Duodenal mucosa (tissue), 2 donors: Measurements from ENCODE around the gene SEC22C.

Experiments
- H3K27ac ChIP-seq: one replicate; pipeline ENCODE4 v1.7.0; 2013; ENCODE audit warnings: low read depth, low read length
- H3K27me3 ChIP-seq, 2 donors: one replicate each; pipeline ENCODE4 v1.7.0; 2013; ENCODE audit warnings: low read length in 2 of 2, control low read depth in 1 of 2; ENCODE audit not compliant: insufficient read depth in 2 of 2, control insufficient read depth in 1 of 2
- H3K36me3 ChIP-seq, 2 donors: one replicate each; pipeline ENCODE4 v1.7.0; 2013; ENCODE audit warnings: low read length in 2 of 2, control low read depth in 1 of 2; ENCODE audit not compliant: insufficient read depth in 2 of 2, control insufficient read depth in 1 of 2
- H3K4me1 ChIP-seq, 2 donors: one replicate each; pipeline ENCODE4 v1.7.0; 2013; ENCODE audit warnings: low read length in 2 of 2, control low read depth in 1 of 2; ENCODE audit not compliant: insufficient read depth in 2 of 2, control insufficient read depth in 1 of 2
- H3K4me3 ChIP-seq, 2 donors: one replicate each; pipeline ENCODE4 v1.7.0; 2013; ENCODE audit warnings: low read length in 2 of 2, low read depth in 1 of 2
- H3K9ac ChIP-seq, 2 donors: one replicate each; pipeline ENCODE4 v1.7.0; 2013; ENCODE audit warnings: low read length in 2 of 2, low read depth in 1 of 2
- H3K9me3 ChIP-seq, 2 donors: one replicate each; pipeline ENCODE4 v1.7.0; 2013; ENCODE audit warnings: low read length in 2 of 2, control low read depth in 1 of 2; ENCODE audit not compliant: control insufficient read depth in 1 of 2

Gene SEC22C

DNA sequence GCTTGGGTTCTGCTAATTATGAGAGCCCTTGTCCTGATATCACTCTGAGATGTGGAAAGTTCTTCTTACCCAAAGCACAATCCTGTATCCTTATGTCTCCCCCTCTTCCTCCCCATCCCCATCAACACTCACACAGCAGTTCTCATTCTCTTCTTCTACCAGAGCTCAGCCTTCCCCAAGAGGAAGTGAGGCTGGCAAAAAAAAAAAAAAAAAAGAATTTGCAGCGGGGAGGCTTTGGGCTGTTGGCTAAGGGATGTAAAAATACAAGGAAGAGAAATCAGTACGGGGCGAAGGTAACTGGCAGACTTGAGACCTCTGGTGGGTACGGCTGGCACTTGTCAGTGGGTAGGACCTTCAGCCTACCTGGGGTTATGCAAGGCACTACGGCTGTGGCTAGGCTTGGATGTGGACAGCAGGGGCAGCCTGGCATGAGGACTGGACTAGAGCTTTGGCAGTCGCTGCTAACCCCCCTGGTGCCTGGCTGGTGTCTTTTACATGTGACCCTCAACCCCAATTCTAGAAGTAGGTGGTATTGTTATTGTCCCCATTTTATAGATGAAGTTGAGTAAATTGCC, 73.9 kb downstream of the SEC22C start:
- peak overlapping the region; percentile 76 for H3K27ac ChIP-seq

GRCh38 chr3:42507252-42507651, 74.5 kb downstream of the SEC22C start:
- peak overlapping the region; percentile 40 to 53 for H3K9ac ChIP-seq
- H3K36me3 ChIP-seq = peaks cover 0 to 4% of the 10 kb centered on the region in 2 donors
- H3K27ac ChIP-seq = peak overlapping the region; percentile 76
- no peaks in the 10 kb centered on the region for H3K9me3 ChIP-seq
- H3K27me3 ChIP-seq = no peaks in the 10 kb centered on the region
- H3K4me3 ChIP-seq = peak overlapping the region; percentile 1 to 28
- H3K4me1 ChIP-seq = peaks cover 74 to 80% of the 10 kb centered on the region in 2 donors

More for the DNA sequence above, 73.9 kb downstream of the SEC22C start:
- no peaks in the 10 kb centered on the region for H3K27me3 ChIP-seq
- peak overlapping the region; percentile 17 to 28 for H3K4me3 ChIP-seq
- peaks cover 78 to 82% of the 10 kb centered on the region in 2 donors for H3K4me1 ChIP-seq
- H3K36me3 ChIP-seq = peaks cover 0 to 4% of the 10 kb centered on the region in 2 donors
- peak overlapping the region; percentile 40 to 53 for H3K9ac ChIP-seq
- no peaks in the 10 kb centered on the region for H3K9me3 ChIP-seq

DNA sequence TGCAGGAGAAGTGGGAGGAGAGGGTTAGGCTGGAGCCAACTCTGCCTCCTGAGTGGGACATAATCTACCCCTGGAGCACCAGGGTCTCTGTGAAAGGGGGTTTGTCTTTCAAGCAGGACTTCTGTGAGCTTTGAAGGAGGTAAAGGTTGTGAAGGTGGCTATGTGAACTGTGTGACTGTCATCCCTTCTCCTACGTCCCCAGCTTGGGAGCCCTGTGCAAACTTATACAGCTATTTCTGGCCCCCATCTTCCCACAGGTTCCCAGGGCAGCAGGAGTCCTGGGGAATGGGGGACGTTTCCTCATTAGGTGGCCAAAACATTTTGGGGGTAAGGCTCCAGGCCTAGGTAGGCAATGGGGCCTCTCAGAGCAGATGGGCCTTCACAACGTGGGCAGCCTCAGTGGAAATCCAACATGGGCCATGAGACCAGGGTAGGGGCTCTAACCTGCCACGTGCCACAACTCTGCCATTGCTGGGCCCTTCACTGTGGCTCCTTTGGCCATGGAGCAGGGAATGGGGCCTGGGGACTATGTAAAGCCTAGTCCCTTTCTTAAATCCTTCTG, 75.8 kb downstream of the SEC22C start:
- H3K9ac ChIP-seq = peak overlapping the region; percentile 53 to 66
- peaks cover 73 to 78% of the 10 kb centered on the region in 2 donors for H3K4me1 ChIP-seq
- H3K36me3 ChIP-seq = no peaks in the 10 kb centered on the region
- peaks cover 0 to 3% of the 10 kb centered on the region in 2 donors for H3K27me3 ChIP-seq
- peak overlapping the region; percentile 43 to 51 for H3K4me3 ChIP-seq
- H3K9me3 ChIP-seq = no peaks in the 10 kb centered on the region
- H3K27ac ChIP-seq = peak overlapping the region; percentile 78

DNA sequence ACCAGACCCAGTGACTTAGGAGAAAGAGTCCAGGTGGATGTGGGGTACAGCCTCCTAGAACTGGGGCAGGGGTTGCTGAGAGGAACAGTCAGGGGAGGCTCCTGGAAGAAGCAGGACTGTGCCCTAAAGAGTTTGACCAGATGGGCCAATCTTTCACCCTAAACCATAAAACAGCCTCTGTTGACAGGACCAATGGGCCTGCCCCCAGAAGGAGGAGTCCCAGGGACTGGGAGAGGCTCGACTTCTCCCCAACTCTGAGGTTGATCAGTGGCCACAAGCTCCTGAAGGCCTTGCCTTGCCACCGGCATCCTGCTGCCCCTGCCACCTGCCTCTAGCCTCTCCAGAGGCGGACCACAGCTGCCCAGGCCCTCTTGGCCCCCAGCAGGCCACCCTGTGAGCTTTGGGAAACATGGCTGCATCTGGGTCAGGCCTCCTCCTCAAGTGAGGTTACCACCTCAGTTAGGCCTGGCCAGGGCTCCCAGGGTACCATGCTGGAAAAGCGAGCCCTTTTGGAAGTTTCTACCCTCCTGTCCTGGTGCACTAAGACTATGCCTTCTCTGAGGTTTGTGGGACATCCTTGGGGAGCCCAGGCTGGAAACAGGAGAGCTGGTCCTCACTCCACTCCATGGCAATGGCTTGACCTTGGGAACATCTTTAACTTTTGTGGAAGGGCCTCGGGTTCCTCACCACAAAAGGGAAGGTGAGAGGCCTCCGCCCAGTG, 76.5 kb downstream of the SEC22C start:
- Histone ChIP-seq H3K9me3 (no peaks in the 10 kb centered on the region), H3K4me1 (peaks cover 67 to 72% of the 10 kb centered on the region in 2 donors), H3K4me3 (peak overlapping the region; percentile 43 to 51), H3K27ac (peak overlapping the region; percentile 78), H3K9ac (peak overlapping the region; percentile 53 to 66), H3K27me3 (peaks cover 3 to 6% of the 10 kb centered on the region in 2 donors), H3K36me3 (no peaks in the 10 kb centered on the region)

- Histone ChIP-seq H3K4me3 (peak overlapping the region; percentile 65 to 83), H3K9me3 (no peaks in the 10 kb centered on the region), H3K27ac (peak overlapping the region; percentile 80), H3K4me1 (peaks cover 59 to 64% of the 10 kb centered on the region in 2 donors), H3K36me3 (no peaks in the 10 kb centered on the region), H3K27me3 (peaks cover 7% of the 10 kb centered on the region in 2 donors), H3K9ac (peak overlapping the region; percentile 58 to 68)
These were observed 77.2 kb downstream of the SEC22C start for GRCh38 chr3:42504334-42505127.

DNA sequence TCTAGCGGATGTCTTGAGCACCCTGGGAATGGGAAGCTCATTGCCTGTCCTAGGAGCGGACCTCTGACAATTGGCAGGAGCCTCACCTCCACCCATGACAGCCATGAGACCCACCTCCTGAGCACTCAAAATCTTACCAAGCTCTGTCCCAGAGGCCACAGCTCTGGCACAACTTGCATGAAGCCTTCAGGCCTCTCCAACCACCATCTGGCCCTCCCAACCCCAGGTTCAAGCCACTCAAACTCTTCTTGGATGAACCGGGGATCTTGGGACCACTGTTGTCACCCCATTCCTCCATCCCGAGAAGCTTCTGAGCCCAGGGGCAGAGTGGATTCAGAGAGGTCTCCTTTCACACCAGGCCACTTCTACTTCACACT, 77.8 kb downstream of the SEC22C start:
- no peaks in the 10 kb centered on the region for H3K9me3 ChIP-seq
- H3K36me3 ChIP-seq = no peaks in the 10 kb centered on the region
- H3K27ac ChIP-seq = peak overlapping the region; percentile 80
- H3K4me3 ChIP-seq = peak overlapping the region; percentile 65 to 83
- peak overlapping the region; percentile 58 to 68 for H3K9ac ChIP-seq
- H3K27me3 ChIP-seq = peaks cover 7% of the 10 kb centered on the region in 2 donors
- H3K4me1 ChIP-seq = peaks cover 53 to 58% of the 10 kb centered on the region in 2 donors

- Histone ChIP-seq H3K36me3 (no peaks in the 10 kb centered on the region), H3K4me3 (peak overlapping the region; percentile 65 to 83), H3K27me3 (peaks cover 7% of the 10 kb centered on the region in 2 donors), H3K4me1 (peaks cover 48 to 53% of the 10 kb centered on the region in 2 donors), H3K9ac (peak overlapping the region; percentile 58 to 77), H3K27ac (peak overlapping the region; percentile 80), H3K9me3 (no peaks in the 10 kb centered on the region)
These were observed 78.4 kb downstream of the SEC22C start for GRCh38 chr3:42503251-42503924.

- peaks cover 7% of the 10 kb centered on the region in 2 donors for H3K27me3 ChIP-seq
- no peaks in the 10 kb centered on the region for H3K36me3 ChIP-seq
- H3K4me1 ChIP-seq = peaks cover 47 to 50% of the 10 kb centered on the region in 2 donors
- H3K9me3 ChIP-seq = no peaks in the 10 kb centered on the region
- peak within 1 kb of the TSS; percentile 77 for H3K9ac ChIP-seq
- peak within 1 kb of the TSS; percentile 65 to 83 for H3K4me3 ChIP-seq
- peak within 1 kb of the TSS; percentile 34 for H3K27ac ChIP-seq
These were observed 79.1 kb downstream of the SEC22C start, which contains the start of gene VIPR1 for GRCh38 chr3:42502429-42503250. TSS of gene VIPR1 (plus strand) at chr3:42502643. CDS start at chr3:42502736, 93 bp downstream.
